BLaER1 treated with 17β-estradiol and CSF1 and Interleukin-3, amounts not matched to agents 10 nM and 100 nM (cell line): ENCODE results near the gene MTMR8.

Experiments used
- H3K27ac ChIP-seq, 11 experiments: shearing (Covaris generic); formaldehyde crosslinking; 2 replicates each; pipeline ENCODE4 v1.8.1; 2022
- H3K27me3 ChIP-seq, 11 experiments: shearing (Covaris generic); formaldehyde crosslinking; 2 replicates each; pipeline ENCODE4 v1.8.1; 2022
- H3K36me3 ChIP-seq, 11 experiments: shearing (Covaris generic); formaldehyde crosslinking; 2 replicates each; pipeline ENCODE4 v1.8.1; 2022
- H3K4me1 ChIP-seq, 10 experiments: shearing (Covaris generic); formaldehyde crosslinking; 2 replicates each; pipeline ENCODE4 v1.8.1; 2022
- H3K4me2 ChIP-seq, 11 experiments: shearing (Covaris generic); formaldehyde crosslinking; 2 replicates each; pipeline ENCODE4 v1.8.1; 2022
- H3K4me3 ChIP-seq, 10 experiments: shearing (Covaris generic); formaldehyde crosslinking; 2 replicates each; pipeline ENCODE4 v1.8.1; 2022
- H3K9ac ChIP-seq, 11 experiments: shearing (Covaris generic); formaldehyde crosslinking; 2 replicates each; pipeline ENCODE4 v1.8.1; 2022
- H3K9me3 ChIP-seq, 11 experiments: shearing (Covaris generic); formaldehyde crosslinking; replicated peaks in 1 of 11; 2 replicates each; pipeline ENCODE4 v1.8.1; 2022
- H4K20me1 ChIP-seq, 11 experiments: shearing (Covaris generic); formaldehyde crosslinking; 2 replicates each; pipeline ENCODE4 v1.8.1; 2022
- Cebpa-rat ChIP-seq, 11 experiments: shearing (Covaris generic); IDR thresholded peaks; 2 replicates each; pipeline ENCODE4 v1.8.1; 2022

Gene MTMR8

GRCh38 chrX:64342811-64343210 lies 52.4 kb downstream of the MTMR8 start:
- no peak overlapping the region for H3K4me2 ChIP-seq
- no peak overlapping the region for H3K9ac ChIP-seq
- H3K9me3 ChIP-seq: no peaks in the 10 kb centered on the region
- H3K36me3 ChIP-seq: peaks cover 0 to 9% (median 0%) of the 10 kb centered on the region in 11 experiments; a peak in 3 of 22 replicates
- H4K20me1 ChIP-seq: no peaks in the 10 kb centered on the region
- H3K27me3 ChIP-seq: peaks cover 0 to 18% (median 5%) of the 10 kb centered on the region in 11 experiments; a peak in 8 of 22 replicates
- no peak overlapping the region for H3K27ac ChIP-seq
- no peaks in the 10 kb centered on the region for H3K4me1 ChIP-seq
- TF ChIP-seq Cebpa-rat (IDR thresholded peaks at IDR 0.05): no peak
- no peak overlapping the region for H3K4me3 ChIP-seq

DNA sequence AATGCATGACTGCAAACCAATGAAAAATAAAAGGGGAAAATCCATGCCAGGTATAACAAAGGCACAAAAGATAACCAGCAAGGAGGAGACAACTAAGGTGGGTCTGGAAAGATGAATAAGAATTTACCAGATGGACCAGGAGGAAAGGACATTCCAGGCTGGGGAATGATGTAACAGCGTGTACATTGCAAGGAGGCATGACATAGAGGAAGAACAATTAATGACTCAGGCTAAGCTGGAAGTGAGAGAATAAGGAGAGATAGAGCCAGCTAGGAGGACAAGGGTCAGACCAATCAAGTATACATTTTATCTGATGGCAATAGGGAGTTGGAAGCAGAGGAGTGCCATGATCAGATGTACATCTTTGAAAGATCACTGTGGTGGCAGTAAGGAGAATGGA lies 57.0 kb downstream of the MTMR8 start:
- H3K27me3 ChIP-seq: peaks cover 0 to 50% (median 22%) of the 10 kb centered on the region in 11 experiments; a peak in 20 of 22 replicates
- no peak overlapping the region for H3K9ac ChIP-seq
- TF ChIP-seq Cebpa-rat (IDR thresholded peaks at IDR 0.05): no peak
- H3K4me1 ChIP-seq: no peaks in the 10 kb centered on the region
- no peaks in the 10 kb centered on the region for H3K9me3 ChIP-seq
- H3K4me3 ChIP-seq: no peak overlapping the region
- H3K27ac ChIP-seq: no peak overlapping the region
- no peaks in the 10 kb centered on the region for H4K20me1 ChIP-seq
- peaks cover 0 to 2% (median 0%) of the 10 kb centered on the region in 11 experiments; a peak in 1 of 22 replicates for H3K36me3 ChIP-seq
- no peak overlapping the region for H3K4me2 ChIP-seq

- Histone ChIP-seq H3K27ac (no peak overlapping the region), H3K4me2 (no peak overlapping the region), H3K27me3 (peaks cover 5 to 88% (median 53%) of the 10 kb centered on the region in 11 experiments; a peak in 21 of 22 replicates), H3K4me3 (no peak overlapping the region), H3K36me3 (peaks cover 0 to 6% (median 0%) of the 10 kb centered on the region in 11 experiments; a peak in 3 of 22 replicates), H3K9ac (no peak overlapping the region), H3K9me3 (no peaks in the 10 kb centered on the region), H3K4me1 (no peaks in the 10 kb centered on the region), H4K20me1 (no peaks in the 10 kb centered on the region)
- TF ChIP-seq Cebpa-rat (IDR thresholded peaks at IDR 0.05): no peak
Measured at GRCh38 chrX:64334467-64334866, 60.8 kb downstream of the MTMR8 start.

DNA sequence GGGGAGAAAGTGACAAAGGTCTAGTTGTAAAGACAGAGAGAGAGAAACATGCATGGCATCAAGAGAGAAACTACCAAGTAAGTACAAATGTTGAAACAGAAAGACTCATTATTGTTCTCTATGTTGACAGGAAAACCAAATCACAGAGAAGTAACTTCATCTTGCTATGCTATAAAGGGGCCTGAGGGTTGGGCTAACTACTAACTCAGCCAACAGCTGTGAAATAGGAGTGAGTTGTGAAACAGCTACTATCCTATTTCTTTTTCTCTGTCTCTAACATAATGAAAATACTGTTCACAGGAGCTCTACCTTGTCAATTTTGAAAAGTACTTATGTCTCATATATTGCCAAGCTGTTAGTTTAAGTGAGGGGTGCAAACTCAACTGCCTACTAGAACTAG lies 65.0 kb downstream of the MTMR8 start:
- Histone ChIP-seq H3K9me3 (peaks cover 0 to 14% (median 8%) of the 10 kb centered on the region in 11 experiments; a peak in 12 of 22 replicates), H3K36me3 (peaks cover 0 to 10% (median 0%) of the 10 kb centered on the region in 11 experiments; a peak in 7 of 22 replicates), H3K27ac (no peak overlapping the region), H3K4me2 (no peak overlapping the region), H3K9ac (no peak overlapping the region), H3K4me1 (peaks cover 0 to 13% (median 0%) of the 10 kb centered on the region in 10 experiments; a peak in 1 of 20 replicates), H3K27me3 (peaks cover 5 to 97% (median 86%) of the 10 kb centered on the region in 11 experiments), H3K4me3 (no peak overlapping the region), H4K20me1 (no peaks in the 10 kb centered on the region)
- no peak for TF ChIP-seq Cebpa-rat (IDR thresholded peaks at IDR 0.05)

GRCh38 chrX:64321507-64321906 lies 73.7 kb downstream of the MTMR8 start:
- Histone ChIP-seq H3K27me3 (peaks cover 0 to 31% (median 14%) of the 10 kb centered on the region in 11 experiments; a peak in 14 of 22 replicates), H3K9ac (no peak overlapping the region), H3K27ac (no peak overlapping the region), H3K9me3 (peaks cover 29 to 72% (median 44%) of the 10 kb centered on the region in 11 experiments), H3K36me3 (peaks cover 0 to 26% (median 16%) of the 10 kb centered on the region in 11 experiments; a peak in 18 of 22 replicates), H3K4me3 (no peak overlapping the region), H3K4me2 (no peak overlapping the region), H3K4me1 (no peaks in the 10 kb centered on the region), H4K20me1 (no peaks in the 10 kb centered on the region)
- no peak for TF ChIP-seq Cebpa-rat (IDR thresholded peaks at IDR 0.05)

- no peaks in the 10 kb centered on the region for H3K36me3 ChIP-seq
- TF ChIP-seq Cebpa-rat (IDR thresholded peaks at IDR 0.05): no peak
- no peak overlapping the region for H3K4me2 ChIP-seq
- H3K27ac ChIP-seq: no peak overlapping the region
- no peaks in the 10 kb centered on the region for H4K20me1 ChIP-seq
- H3K9ac ChIP-seq: no peak overlapping the region
- H3K4me1 ChIP-seq: no peaks in the 10 kb centered on the region
- H3K9me3 ChIP-seq: peaks cover 0 to 18% (median 7%) of the 10 kb centered on the region in 11 experiments; a peak in 9 of 22 replicates
- H3K27me3 ChIP-seq: peaks cover 0 to 27% (median 11%) of the 10 kb centered on the region in 11 experiments; a peak in 14 of 22 replicates
- no peak overlapping the region for H3K4me3 ChIP-seq
Measured at GRCh38 chrX:64313624-64314023, 81.6 kb downstream of the MTMR8 start.

GRCh38 chrX:64306712-64307111 lies 88.5 kb downstream of the MTMR8 start:
- Histone ChIP-seq H3K9ac (no peak overlapping the region), H3K27ac (no peak overlapping the region), H3K9me3 (peaks cover 6 to 13% (median 11%) of the 10 kb centered on the region in 11 experiments; a peak in 19 of 22 replicates), H3K4me1 (no peaks in the 10 kb centered on the region), H3K36me3 (no peaks in the 10 kb centered on the region), H3K4me3 (no peak overlapping the region), H4K20me1 (no peaks in the 10 kb centered on the region), H3K4me2 (no peak overlapping the region), H3K27me3 (0 out of 22 replicates have a peak, but pooled peaks cover 0 to 3% (median 0%) of the 10 kb centered on the region in 11 experiments)
- no peak for TF ChIP-seq Cebpa-rat (IDR thresholded peaks at IDR 0.05)

GRCh38 chrX:64291123-64291522 lies 104.1 kb downstream of the MTMR8 start:
- peaks cover 0 to 42% (median 7%) of the 10 kb centered on the region in 11 experiments; a peak in 9 of 22 replicates for H3K27me3 ChIP-seq
- H3K4me1 ChIP-seq: no peaks in the 10 kb centered on the region
- no peaks in the 10 kb centered on the region for H3K36me3 ChIP-seq
- no peak for TF ChIP-seq Cebpa-rat (IDR thresholded peaks at IDR 0.05)
- peaks cover 0 to 15% (median 0%) of the 10 kb centered on the region in 11 experiments; a peak in 1 of 22 replicates for H3K9me3 ChIP-seq
- H3K27ac ChIP-seq: no peak overlapping the region
- H4K20me1 ChIP-seq: no peaks in the 10 kb centered on the region
- H3K9ac ChIP-seq: no peak overlapping the region
- H3K4me2 ChIP-seq: no peak overlapping the region
- no peak overlapping the region for H3K4me3 ChIP-seq

DNA sequence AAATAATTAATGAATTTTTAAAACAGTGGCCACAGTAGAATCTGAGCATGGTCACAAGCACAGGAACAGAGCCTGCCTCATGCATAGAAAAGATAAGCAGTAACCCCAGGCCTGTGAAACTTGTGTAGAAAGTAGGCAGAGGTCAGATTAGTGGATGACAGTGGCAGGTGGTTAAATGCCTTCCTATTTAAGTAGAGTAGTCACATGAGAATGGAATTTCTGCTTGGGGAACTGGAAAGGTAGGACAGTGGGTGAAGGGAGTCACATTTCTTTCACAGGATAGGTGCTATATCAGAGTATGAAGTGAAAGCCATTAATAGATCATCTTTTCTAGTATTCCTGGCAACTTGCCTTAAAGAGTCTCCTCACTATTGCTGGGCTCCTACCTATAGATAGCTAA lies 130.0 kb downstream of the MTMR8 start:
- Histone ChIP-seq H4K20me1 (no peaks in the 10 kb centered on the region), H3K4me2 (no peak overlapping the region), H3K27ac (no peak overlapping the region), H3K4me1 (no peaks in the 10 kb centered on the region), H3K27me3 (peaks cover 0 to 11% (median 2%) of the 10 kb centered on the region in 11 experiments; a peak in 5 of 22 replicates), H3K9me3 (no peaks in the 10 kb centered on the region; a peak in 1 of 22 replicates), H3K9ac (no peak overlapping the region), H3K36me3 (no peaks in the 10 kb centered on the region; a peak in 1 of 22 replicates), H3K4me3 (no peak overlapping the region)
- TF ChIP-seq Cebpa-rat (IDR thresholded peaks at IDR 0.05): no peak
